Left kidney (tissue), 2 donors: ENCODE measurements around the gene PNPLA2. TPM values are rescaled to one million over a fixed set of nuclear protein-coding genes. Genes with fewer than 3 reads are reported as not detected.

ENCODE experiments used
- DNase-seq: peaks from one replicate; pipeline ENCODE4 v3.0.0-alpha.2; 2013
- polyA plus RNA-seq: library from polyadenylated mRNA; unstranded; fragments of 120-200 nt; gene quantifications from one replicate; pipeline ENCODE4 v1.2.1, GENCODE V29; 2013; ENCODE audit not compliant: insufficient read length

Gene PNPLA2
- polyA plus RNA-seq, 1 donor: 40.9 TPM

DNA sequence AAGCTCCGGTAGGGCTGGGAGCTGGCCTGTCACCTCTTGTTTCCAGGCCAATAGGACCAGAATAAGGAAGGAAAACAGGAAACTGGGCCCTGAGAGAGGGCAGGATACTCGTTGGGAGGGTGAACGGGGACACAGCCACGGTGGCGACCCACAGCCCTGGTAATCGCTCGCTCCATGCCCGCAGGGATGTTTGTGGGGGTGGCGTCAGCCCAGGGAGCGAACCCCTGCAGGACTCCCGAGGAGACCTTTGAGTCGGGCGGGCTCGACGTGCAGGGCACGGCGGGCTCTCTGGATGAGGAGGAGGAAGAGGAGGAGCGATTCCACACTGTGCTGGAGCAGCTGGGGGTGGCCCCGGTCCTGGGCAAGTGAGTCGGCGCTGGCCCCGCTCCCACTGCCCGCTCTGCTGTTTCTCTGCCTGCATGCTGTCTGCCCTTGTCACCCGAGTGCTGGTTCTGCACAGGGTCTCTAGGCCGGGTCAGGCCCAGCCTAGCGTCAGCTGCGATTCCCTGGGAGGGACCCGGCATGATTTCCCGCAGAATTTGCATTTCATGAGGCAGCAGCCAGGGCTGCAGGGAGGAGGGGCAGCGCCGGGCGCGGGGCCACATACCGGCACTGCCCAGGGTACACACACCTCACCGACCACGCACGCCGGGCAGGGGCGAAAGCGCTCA, 10.6 kb downstream of the PNPLA2 start:
- DNase-seq: no peak

DNA sequence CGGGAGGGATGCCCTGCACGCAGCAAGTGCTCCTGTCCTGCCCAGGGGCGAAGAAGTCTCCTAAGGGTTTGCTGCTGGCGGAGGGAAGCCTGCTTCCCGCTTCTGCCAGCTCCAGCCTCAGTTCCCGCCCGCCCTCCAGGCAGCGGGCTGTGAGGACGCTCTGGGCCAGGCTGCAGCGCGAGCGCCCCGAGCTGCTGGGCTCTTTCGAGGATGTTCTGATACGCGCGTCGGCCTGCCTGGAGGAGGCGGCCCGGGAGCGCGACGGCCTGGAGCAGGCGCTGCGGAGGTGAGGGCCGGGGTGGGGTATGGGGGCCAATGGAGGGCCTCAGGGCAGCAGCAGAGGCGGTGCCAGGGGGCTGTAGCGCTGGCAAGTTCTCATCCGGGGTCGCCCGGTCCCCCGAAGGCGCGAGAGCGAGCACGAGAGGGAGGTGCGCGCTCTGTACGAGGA, 11.2 kb downstream of the PNPLA2 start:
- no peak for DNase-seq

GRCh38 chr11:830295-831117, 11.8 kb downstream of the PNPLA2 start:
- DNase-seq: no peak

DNA sequence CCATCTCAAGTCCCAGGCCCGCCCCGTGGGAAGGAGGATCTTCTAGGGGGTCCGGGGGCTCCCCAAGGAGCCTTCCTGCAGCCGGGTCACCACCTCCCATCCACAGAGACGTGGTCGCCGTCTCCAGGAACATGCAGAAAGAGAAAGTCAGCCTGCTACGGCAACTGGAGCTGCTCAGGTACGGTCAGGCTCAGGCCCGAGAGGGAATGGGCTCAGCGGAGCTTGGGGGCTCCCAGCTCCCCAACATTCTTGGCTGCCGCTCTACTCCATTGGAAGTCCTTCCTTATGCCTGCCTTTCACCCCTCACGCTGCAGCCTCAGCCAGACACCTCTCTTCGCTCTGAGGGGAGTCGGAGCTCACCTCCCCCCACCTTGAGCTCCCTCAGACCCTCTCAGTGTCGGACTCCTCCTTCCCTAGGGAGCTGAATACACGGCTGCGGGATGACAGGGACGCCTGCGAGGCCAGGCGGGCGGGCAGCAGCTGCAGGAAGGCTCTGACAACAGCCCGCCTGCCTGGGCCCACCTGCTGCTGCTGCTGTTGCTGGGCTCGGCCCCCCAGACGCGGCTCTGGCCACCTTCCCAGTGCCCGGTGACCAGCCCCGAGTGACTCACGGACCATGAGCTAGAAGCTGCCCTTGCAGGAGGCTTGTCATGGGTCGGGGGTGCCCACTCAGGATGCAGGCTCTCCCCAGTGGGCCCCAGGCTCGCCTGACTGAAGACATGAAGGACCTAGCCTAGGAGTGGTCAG, 12.6 kb downstream of the PNPLA2 start:
- DNase-seq: no peak

DNA sequence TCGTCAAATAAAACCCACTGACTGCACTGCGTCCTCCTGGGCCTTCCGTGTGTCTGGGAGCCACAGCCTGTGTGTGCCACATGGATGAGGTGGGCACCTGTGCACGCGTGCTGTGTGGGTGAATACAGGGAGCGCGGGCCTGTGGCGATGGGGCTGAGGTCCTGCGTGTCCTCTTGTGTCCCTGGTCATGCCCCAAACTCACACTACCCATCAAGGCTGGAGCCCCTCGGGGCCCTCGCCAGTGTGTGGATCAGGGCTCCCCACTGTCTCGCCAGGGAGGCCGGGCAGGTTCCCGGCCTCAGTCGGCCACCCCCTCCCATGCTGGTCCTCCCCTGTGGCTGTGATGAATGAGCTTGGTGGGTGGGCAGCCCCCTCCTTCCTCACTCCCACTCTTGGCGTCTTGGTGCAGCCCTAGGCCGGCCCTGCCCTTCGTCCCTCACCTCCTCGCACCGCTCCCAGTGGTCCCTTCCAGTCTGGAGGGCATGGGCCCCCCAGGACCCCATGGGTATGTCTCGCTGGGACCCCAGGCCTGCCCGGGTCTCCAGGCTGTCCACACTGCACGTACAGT, 13.3 kb downstream of the PNPLA2 start:
- DNase-seq: no peak

DNA sequence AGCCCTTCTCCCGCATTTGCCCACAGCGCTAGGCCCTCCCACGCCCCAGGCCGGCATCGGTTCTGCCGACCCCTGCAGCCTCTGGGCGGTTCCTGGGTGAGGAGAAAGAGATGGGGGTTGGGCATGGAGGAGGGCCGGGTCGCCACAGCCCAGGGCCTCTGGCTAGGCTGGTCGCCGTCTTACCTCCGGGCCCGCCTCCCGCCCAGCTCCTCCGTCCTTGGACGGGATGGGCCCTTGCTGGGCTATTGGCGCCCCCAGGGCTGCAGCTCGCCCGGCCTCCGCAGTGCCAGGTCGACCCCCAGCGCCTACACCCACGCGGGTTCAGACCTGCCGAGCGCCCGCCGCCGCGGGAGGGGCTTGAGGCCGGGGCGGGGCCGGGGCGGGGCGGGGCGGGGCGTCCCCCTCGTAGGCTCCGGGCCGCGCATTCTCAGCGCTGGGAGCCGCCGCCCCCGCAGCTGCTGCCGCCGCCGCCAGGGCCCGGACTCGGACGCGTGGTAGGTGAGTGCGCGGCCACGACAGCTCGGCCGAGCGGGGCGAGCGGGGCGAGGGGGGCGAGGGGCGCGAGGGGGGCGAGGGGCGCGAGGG, 13.9 kb downstream of the PNPLA2 start, which contains the start of gene CD151:
Gene CD151 (plus strand): TSS at position 424 of the 585 bp plus-strand sequence. CDS start 3,118 bp downstream, outside the sequence.
- DNase-seq: no peak

DNA sequence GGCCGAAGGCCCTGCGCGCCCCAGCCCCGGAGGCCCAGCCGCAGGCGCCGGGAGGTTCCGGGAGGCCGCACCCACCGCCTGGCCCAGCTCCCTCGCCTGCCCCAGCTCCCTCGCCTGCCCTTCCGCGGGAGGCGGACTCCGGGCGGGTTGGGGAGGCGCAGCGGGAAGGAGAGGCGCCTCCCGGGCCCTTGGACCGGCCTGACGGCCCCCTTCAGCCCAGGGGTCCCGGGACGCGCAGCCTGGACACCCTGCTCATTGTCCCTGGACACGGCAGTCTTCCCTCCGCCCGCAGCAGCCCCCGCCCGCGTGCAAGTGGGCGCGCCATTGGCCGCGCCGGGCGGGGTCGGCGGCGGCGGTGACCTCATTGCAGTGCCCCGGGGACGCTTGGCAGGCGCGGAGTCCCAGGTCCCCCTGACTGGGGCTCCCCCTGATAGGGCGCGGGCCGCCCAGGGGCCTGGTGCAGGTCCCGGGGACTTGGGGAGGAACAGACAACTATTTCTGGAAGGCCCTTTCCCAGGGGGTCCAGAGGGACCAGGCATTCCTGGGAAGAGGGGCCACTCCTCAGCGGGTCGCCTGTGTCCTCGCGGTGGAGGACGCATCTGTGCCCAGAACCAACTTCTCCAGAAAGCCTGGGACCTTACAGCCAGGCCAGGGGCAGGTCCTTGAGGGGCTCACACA, 14.5 kb downstream of the PNPLA2 start:
- DNase-seq: no peak

- no peak for DNase-seq
These were observed 15.2 kb downstream of the PNPLA2 start for GRCh38 chr11:833849-834311.

- no peak for DNase-seq
These were observed 15.9 kb downstream of the PNPLA2 start for GRCh38 chr11:834371-835316.

DNA sequence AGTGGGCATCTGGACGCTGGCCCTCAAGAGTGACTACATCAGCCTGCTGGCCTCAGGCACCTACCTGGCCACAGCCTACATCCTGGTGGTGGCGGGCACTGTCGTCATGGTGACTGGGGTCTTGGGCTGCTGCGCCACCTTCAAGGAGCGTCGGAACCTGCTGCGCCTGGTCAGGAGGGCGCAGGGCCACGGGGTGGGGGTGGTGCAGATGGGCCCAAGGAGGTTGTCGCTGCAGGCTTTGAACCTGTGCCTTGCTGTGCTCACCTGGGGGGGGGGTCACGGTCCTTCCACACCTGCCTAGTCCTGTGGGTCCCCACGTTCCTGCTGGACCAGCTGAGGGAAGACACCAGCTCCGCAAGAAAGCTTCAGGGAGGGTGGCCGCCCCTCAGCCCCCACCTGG, 17.6 kb downstream of the PNPLA2 start:
- DNase-seq: no peak

- no peak for DNase-seq
These were observed 18.0 kb downstream of the PNPLA2 start for GRCh38 chr11:836700-837099.

GRCh38 chr11:837189-837989, 18.7 kb downstream of the PNPLA2 start:
- no peak for DNase-seq

GRCh38 chr11:837990-838307, 19.2 kb downstream of the PNPLA2 start:
- no peak for DNase-seq

DNA sequence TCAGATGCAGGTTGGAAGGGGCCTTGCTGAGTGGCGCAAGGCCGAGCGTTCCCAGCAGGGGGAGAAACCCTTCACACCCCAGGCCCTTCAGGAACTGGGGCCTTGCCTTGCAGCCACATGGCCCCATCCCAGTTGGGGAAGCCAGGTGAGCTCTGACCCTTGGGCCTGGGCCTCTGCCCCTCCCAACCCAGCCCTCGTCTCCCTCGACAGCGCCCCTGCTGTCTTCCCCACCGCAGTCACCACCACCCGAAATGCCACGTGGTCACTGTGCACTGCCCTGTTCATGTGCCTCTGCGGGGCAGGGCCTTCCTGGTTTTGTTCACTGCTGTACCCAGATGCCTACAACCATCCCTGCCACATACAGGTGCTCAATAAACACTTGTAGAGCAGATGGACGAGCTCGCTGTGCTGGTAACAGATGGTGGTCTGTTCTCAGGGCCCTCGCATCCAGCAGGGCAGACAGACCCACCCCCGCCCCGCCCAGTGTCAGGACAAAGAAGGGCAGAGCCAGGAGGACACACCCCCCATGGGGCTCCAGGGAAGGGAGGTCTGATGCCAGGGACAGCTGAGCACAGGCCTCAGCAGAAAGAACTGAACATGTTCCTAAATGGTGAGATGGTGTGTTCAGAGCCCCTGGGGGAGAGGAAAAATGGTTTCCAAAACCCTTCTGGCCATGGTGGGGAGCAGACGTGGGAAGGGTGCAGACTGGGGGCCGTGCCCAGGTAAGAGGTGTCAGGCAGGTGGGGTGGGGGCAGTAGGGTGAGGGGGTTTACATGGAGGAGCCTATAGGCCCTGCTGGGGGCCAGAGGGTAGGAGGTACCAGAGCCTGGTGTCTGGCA, 19.9 kb downstream of the PNPLA2 start:
- no peak for DNase-seq

- no peak for DNase-seq
These were observed 20.5 kb downstream of the PNPLA2 start for GRCh38 chr11:839280-839623.

GRCh38 chr11:839875-840617, 21.3 kb downstream of the PNPLA2 start:
- no peak for DNase-seq

DNA sequence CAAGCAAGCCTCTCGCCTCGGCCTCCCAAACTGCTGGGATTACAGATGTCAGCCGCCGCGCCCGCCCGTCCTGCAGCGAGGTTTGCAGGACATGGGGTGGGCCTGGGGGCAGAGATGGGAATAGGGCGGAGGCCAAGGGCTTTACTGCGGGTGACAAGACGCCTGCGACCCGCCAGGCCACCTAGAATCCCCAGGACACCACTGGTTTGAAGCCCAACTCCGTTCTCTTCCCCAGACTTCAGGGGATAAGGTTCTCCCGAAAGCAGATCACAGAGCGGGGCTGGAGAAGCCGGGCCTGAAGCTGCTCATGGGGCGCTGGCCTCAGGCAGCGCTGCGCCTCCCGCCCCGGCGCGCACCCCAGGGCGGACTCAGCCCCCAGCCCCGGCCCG, 23.3 kb downstream of the PNPLA2 start:
- no peak for DNase-seq
